HFF-Myc (cell line): ENCODE data around the gene TMC1.

ENCODE experiments used
- DNase-seq: peaks from one replicate; pipeline ENCODE4 v3.0.0-alpha.2; 2011; ENCODE audit warnings: low read depth; ENCODE audit errors: extremely low read depth
- H3K4me3 ChIP-seq: replicated peaks from 2 replicates; pipeline ENCODE4 v1.5.1; 2011; ENCODE audit warnings: low read depth, mild to moderate bottlenecking, control low read depth, low read length
- TF ChIP-seq, protein P1 (sequence below): IDR thresholded peaks from 2 replicates; pipeline ENCODE4 v1.5.1; 2012; ENCODE audit warnings: mild to moderate bottlenecking, low read depth, low read length, control low read depth; ENCODE audit errors: missing control alignments

Gene TMC1

DNA sequence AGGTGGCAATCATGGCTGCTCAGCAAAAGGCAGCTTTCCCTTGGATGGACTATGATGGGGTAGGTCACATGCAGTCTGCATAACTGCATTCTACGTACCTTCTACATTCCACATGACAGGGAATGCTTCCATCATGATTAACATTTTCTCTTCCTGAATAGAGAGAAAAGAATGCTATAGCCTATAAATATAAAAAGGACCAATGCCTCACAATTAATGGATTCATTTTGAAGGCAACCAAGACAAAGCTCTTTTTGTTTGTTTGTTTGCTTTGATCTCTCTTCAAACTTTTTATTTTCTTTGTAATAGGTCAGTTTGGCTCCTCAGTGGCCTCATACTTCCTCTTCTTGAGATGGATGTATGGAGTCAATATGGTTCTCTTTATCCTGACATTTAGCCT is 230.1 kb downstream of the TMC1 start:
- no peak overlapping the region for H3K4me3 ChIP-seq
- no peak for DNase-seq
- TF ChIP-seq, protein P1, sequence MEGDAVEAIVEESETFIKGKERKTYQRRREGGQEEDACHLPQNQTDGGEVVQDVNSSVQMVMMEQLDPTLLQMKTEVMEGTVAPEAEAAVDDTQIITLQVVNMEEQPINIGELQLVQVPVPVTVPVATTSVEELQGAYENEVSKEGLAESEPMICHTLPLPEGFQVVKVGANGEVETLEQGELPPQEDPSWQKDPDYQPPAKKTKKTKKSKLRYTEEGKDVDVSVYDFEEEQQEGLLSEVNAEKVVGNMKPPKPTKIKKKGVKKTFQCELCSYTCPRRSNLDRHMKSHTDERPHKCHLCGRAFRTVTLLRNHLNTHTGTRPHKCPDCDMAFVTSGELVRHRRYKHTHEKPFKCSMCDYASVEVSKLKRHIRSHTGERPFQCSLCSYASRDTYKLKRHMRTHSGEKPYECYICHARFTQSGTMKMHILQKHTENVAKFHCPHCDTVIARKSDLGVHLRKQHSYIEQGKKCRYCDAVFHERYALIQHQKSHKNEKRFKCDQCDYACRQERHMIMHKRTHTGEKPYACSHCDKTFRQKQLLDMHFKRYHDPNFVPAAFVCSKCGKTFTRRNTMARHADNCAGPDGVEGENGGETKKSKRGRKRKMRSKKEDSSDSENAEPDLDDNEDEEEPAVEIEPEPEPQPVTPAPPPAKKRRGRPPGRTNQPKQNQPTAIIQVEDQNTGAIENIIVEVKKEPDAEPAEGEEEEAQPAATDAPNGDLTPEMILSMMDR, result no peak

DNA sequence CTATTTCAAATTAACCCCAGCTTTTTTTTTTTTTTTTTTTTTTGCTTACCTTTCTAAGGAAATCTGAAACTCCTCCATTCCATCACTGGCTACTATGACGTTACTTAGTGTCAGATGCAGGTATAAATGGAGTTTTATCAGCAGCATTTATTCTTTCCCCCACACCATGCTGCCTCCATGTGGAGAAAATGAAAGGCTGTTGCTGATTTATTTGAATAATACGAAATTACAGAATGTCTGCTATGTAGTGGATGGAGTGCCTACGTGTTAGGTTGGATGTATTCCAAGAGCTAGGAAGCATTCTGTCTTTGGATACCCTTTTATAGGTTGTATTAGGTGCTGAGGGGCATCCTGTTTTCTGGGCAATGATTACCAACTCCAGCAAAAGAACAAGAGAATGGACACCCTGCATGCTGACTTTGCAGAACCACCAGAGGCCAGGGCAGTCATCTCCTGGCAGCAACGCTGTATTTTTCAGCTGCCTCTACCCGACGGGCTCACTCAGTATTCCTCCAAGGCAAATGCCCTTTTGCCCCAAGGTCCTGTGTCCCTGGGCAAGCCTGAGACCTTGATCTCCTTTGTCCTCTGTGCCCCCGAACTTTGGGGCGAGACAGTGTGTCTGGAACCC is 232.0 kb downstream of the TMC1 start:
- no peak overlapping the region for H3K4me3 ChIP-seq
- no peak for DNase-seq
- TF ChIP-seq, protein P1, result no peak

DNA sequence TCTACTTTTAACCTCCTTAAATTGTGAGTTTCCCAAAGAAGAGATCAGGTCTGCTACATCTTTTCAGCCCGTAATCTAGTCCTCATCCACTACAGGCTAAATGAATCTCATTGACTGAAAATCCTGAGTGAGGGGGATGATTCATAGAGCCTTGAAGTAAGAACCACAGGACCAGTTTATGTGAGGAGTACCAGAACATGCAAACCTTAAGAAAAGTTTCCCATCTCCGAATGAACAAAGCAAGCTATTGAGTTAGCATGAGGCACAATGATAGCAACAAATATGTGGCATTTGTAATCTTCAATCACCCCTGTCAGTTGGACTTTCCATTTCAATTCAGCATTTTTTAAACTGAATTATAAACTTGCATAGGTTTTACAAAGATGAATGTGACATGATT is 234.4 kb downstream of the TMC1 start:
- TF ChIP-seq, protein P1, result no peak
- no peak for DNase-seq
- no peak overlapping the region for H3K4me3 ChIP-seq

DNA sequence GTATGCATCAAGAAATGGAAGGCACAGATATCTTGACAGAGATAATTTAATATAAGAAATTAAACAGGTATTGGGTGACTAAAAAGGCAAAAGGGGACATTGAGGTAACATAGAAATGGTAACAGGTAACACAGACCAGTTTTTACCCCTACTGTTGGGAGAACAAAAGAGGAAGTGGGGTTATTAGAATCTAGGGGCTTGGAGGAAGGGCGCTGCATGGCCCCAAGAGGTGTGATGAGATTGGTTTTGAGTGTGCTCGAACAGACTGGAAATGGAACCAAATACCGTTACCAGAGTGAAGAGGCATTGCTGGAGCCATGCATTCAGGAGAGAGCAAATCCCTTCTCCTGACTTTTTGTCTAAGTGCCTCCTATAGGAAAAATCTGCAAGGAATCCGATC is 237.5 kb downstream of the TMC1 start:
- H3K4me3 ChIP-seq, result no peak overlapping the region
- TF ChIP-seq, protein P1, result no peak
- no peak for DNase-seq

DNA sequence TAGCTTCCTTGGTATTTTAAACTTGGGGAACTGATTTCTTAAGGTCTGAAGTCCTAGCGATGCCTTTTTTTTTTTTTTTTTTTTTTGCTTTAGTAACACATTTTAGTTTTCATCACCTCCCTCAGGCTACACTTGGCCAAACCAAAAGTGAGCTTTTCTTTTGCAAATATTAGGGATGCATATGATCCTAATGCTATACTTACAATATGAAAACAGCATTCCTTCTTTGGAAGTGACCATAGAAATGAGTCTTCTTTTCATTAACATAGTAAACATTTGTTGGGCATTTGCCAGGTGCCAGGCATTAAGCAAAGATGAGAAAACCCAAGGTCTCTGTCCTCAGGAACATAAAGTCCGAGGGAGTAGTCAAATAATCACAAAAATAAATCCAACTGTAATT is 241.6 kb downstream of the TMC1 start:
- no peak for DNase-seq
- TF ChIP-seq, protein P1, result no peak
- H3K4me3 ChIP-seq, result no peak overlapping the region

DNA sequence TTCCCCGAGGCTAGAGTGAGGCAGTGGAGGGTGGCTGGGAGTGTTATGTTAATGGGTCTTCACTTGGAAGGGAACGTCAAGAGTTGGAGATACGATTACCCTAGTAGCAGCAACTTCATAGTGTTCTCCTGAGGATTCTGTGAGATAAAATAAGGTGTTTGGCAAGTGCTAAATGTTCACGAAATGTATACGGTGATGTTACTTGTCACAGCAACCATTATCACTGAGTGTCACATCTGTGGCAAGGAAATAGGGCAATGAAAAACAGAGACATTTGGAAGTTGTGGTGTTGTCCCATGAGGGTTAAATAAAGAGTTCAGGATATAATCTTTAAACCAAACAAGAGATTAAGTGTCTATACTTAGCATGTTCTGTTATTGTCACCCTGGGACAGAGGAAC is 248.1 kb downstream of the TMC1 start:
- TF ChIP-seq, protein P1, result no peak
- DNase-seq, result no peak
- no peak overlapping the region for H3K4me3 ChIP-seq

DNA sequence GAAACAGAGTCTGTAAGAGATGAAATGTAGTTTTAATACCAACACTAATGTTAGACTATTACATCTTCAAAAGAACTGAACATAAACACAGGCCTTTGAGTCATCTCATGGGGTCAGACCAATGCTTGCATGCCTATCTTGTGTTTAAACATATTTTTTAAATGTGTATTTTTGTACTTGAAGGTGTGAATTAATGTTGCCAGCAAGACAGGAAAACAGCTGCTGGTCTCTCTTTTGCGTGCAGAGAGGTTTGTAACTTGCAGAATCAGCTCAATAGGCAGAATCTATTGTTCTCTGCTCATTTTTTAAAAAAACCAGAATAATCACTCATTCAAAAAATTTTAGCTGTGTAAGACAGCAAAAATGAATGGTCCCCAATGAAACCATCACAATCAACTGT is 251.3 kb downstream of the TMC1 start:
- H3K4me3 ChIP-seq, result no peak overlapping the region
- DNase-seq, result no peak
- TF ChIP-seq, protein P1, result no peak
